Measurements from ENCODE around the gene SLIT3.

Gene SLIT3

DNA sequence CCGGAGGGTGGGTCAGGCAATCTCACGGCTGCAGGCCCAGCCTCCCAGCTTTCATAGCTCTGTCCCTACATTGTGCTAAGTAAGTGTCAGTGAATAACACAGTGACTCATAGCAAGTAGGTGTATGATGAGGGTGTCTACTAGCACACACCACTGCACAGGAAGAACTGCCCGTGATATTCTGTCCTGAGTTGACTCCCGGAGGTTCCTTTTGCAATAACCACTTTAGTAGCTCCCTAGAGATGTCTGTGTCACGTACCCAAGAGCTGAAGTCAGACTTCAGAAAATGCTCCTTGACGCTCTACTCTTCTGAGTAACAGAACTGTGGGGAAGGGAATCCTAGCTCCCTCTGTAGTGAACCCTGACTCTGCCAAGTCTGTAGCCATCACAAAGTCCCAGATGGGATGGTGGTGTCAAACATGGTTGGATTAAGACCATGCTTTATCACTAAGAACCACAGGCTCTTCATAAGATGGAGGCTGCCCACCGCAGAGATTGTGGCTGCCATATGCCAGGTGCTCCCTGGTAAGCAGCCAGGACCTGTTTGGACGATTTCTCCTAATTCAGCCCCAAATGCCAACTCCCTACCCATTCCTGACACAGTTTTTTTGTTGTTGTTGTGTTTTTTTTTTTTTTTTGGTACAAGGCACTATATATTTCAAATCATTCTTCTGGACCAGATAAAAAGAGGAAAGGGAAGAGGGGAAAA, 369.1 kb downstream of the SLIT3 start:
- Histone ChIP-seq H3K9me2 (replicated peaks; ENCODE audit: insufficient read depth, low read length) (no peaks in the 10 kb centered on the region), H3F3A (ENCODE audit: insufficient read depth) (no peaks in the 10 kb centered on the region), H3K27ac (ENCODE audit: low read depth, low read length) (no peak overlapping the region), H3K9me3 (ENCODE audit: insufficient read depth, low read length) (no peaks in the 10 kb centered on the region), H3K27me3 (ENCODE audit: low read length) (no peaks in the 10 kb centered on the region), H3K4me2 (ENCODE audit: low read depth, low read length, poor library complexity, severe bottlenecking) (no peak overlapping the region), H2AFZ (ENCODE audit: low read depth, low read length, severe bottlenecking) (no peak overlapping the region), H4K20me1 (ENCODE audit: low read depth, low read length) (no peaks in the 10 kb centered on the region), H3K79me2 (ENCODE audit: insufficient read depth, low read length) (no peaks in the 10 kb centered on the region), H3K9ac (ENCODE audit: low read length) (no peak overlapping the region), H3K36me3 (ENCODE audit: low read length) (no peaks in the 10 kb centered on the region), H3K4me3 (ENCODE audit: insufficient read depth, low read length, poor library complexity, severe bottlenecking) (no peak overlapping the region)
- TF ChIP-seq, protein P1, sequence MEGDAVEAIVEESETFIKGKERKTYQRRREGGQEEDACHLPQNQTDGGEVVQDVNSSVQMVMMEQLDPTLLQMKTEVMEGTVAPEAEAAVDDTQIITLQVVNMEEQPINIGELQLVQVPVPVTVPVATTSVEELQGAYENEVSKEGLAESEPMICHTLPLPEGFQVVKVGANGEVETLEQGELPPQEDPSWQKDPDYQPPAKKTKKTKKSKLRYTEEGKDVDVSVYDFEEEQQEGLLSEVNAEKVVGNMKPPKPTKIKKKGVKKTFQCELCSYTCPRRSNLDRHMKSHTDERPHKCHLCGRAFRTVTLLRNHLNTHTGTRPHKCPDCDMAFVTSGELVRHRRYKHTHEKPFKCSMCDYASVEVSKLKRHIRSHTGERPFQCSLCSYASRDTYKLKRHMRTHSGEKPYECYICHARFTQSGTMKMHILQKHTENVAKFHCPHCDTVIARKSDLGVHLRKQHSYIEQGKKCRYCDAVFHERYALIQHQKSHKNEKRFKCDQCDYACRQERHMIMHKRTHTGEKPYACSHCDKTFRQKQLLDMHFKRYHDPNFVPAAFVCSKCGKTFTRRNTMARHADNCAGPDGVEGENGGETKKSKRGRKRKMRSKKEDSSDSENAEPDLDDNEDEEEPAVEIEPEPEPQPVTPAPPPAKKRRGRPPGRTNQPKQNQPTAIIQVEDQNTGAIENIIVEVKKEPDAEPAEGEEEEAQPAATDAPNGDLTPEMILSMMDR (IDR thresholded peaks at IDR 0.05; ENCODE audit: insufficient read depth, low read length, poor library complexity, severe bottlenecking): no peak
- TF ChIP-seq EZH2phosphoT487 (conservative IDR thresholded peaks at IDR 0.05; ENCODE audit: low read length): no peak

DNA sequence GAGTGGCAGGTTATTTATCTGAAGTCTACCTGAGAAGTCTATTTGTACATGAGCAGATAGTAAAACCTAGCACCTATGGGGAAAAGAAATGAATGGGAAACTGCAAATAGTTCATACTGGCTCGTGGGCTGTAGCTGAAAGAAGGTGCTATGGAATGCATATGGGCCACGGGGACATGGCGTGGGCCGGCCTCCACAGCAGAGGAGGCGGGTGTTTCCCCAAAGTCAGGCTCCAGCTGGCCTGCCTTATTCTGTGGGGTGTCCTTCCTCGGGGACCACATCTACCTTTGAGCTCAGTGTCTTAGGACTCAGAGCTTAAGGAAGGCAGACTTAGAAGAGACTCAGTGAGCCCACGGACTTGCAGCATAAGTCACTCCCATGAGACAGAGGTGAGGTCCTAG, 371.3 kb downstream of the SLIT3 start:
- no peak overlapping the region for H2AFZ ChIP-seq (ENCODE audit: low read depth, low read length, severe bottlenecking)
- H3K9ac ChIP-seq (ENCODE audit: low read length): no peak overlapping the region
- no peak overlapping the region for H3K4me3 ChIP-seq (ENCODE audit: insufficient read depth, low read length, poor library complexity, severe bottlenecking)
- TF ChIP-seq, protein P1 (IDR thresholded peaks at IDR 0.05; ENCODE audit: insufficient read depth, low read length, poor library complexity, severe bottlenecking): no peak
- no peak for TF ChIP-seq EZH2phosphoT487 (conservative IDR thresholded peaks at IDR 0.05; ENCODE audit: low read length)
- H3K4me2 ChIP-seq (ENCODE audit: low read depth, low read length, poor library complexity, severe bottlenecking): no peak overlapping the region
- no peaks in the 10 kb centered on the region for H3K9me2 ChIP-seq (replicated peaks; ENCODE audit: insufficient read depth, low read length)
- H3K27me3 ChIP-seq (ENCODE audit: low read length): no peaks in the 10 kb centered on the region
- no peaks in the 10 kb centered on the region for H4K20me1 ChIP-seq (ENCODE audit: low read depth, low read length)
- no peaks in the 10 kb centered on the region for H3F3A ChIP-seq (ENCODE audit: insufficient read depth)
- H3K27ac ChIP-seq (ENCODE audit: low read depth, low read length): no peak overlapping the region
- H3K9me3 ChIP-seq (ENCODE audit: insufficient read depth, low read length): no peaks in the 10 kb centered on the region
- H3K36me3 ChIP-seq (ENCODE audit: low read length): no peaks in the 10 kb centered on the region
- H3K79me2 ChIP-seq (ENCODE audit: insufficient read depth, low read length): no peaks in the 10 kb centered on the region

DNA sequence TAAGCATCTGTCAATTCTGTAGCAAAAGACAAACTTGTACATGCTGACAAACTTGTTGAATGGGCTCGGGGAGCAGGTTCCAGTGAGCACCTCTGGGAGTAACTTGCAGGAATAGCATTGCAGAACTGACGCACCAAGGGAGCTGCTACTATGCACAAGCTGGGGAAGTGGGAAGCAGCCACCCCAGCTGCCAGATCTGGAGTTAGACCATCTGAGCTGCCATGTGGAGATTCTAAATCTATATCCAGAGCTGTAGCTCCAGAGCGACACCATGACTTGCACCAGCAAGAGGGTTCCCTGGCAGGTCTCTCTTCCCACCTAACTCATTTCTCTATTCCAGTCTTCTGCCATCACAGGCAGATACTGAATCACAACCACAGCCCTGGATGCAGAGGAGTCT, 375.8 kb downstream of the SLIT3 start:
- H3K9me3 ChIP-seq (ENCODE audit: insufficient read depth, low read length): no peaks in the 10 kb centered on the region
- H3F3A ChIP-seq (ENCODE audit: insufficient read depth): no peaks in the 10 kb centered on the region
- no peaks in the 10 kb centered on the region for H3K27me3 ChIP-seq (ENCODE audit: low read length)
- H3K4me2 ChIP-seq (ENCODE audit: low read depth, low read length, poor library complexity, severe bottlenecking): no peak overlapping the region
- H3K36me3 ChIP-seq (ENCODE audit: low read length): no peaks in the 10 kb centered on the region
- TF ChIP-seq EZH2phosphoT487 (conservative IDR thresholded peaks at IDR 0.05; ENCODE audit: low read length): no peak
- TF ChIP-seq, protein P1 (IDR thresholded peaks at IDR 0.05; ENCODE audit: insufficient read depth, low read length, poor library complexity, severe bottlenecking): no peak
- no peaks in the 10 kb centered on the region for H3K9me2 ChIP-seq (replicated peaks; ENCODE audit: insufficient read depth, low read length)
- no peaks in the 10 kb centered on the region for H3K79me2 ChIP-seq (ENCODE audit: insufficient read depth, low read length)
- no peak overlapping the region for H2AFZ ChIP-seq (ENCODE audit: low read depth, low read length, severe bottlenecking)
- H4K20me1 ChIP-seq (ENCODE audit: low read depth, low read length): no peaks in the 10 kb centered on the region
- H3K4me3 ChIP-seq (ENCODE audit: insufficient read depth, low read length, poor library complexity, severe bottlenecking): no peak overlapping the region
- H3K9ac ChIP-seq (ENCODE audit: low read length): no peak overlapping the region
- no peak overlapping the region for H3K27ac ChIP-seq (ENCODE audit: low read depth, low read length)

All from SU-DHL-6 (cell line).